Embryonic facial prominence (tissue), 1 donor: ENCODE measurements around the gene DCTN3.
"Not testable (repeated sequence)": the region's sequence is repeated elsewhere in the genome, so short reads cannot be mapped to it uniquely, and the experiment has no call there.

ENCODE experiments used
- DNase-seq: peaks from one replicate; pipeline ENCODE4 v3.0.0-alpha.2; 2016; ENCODE audit errors: extremely low spot score

Gene DCTN3

DNA sequence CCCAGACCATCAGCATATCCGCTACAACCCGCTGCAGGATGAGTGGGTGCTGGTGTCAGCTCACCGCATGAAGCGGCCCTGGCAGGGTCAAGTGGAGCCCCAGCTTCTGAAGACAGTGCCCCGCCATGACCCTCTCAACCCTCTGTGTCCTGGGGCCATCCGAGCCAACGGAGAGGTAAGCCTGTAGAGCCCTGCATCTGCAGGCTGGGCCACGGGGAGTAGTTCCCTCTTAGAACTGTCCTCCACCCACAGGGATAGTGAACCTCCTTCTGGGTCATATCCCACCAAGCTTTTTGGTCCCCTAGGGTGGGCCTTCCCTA is 26.7 kb upstream of the DCTN3 start:
- no peak for DNase-seq

DNA sequence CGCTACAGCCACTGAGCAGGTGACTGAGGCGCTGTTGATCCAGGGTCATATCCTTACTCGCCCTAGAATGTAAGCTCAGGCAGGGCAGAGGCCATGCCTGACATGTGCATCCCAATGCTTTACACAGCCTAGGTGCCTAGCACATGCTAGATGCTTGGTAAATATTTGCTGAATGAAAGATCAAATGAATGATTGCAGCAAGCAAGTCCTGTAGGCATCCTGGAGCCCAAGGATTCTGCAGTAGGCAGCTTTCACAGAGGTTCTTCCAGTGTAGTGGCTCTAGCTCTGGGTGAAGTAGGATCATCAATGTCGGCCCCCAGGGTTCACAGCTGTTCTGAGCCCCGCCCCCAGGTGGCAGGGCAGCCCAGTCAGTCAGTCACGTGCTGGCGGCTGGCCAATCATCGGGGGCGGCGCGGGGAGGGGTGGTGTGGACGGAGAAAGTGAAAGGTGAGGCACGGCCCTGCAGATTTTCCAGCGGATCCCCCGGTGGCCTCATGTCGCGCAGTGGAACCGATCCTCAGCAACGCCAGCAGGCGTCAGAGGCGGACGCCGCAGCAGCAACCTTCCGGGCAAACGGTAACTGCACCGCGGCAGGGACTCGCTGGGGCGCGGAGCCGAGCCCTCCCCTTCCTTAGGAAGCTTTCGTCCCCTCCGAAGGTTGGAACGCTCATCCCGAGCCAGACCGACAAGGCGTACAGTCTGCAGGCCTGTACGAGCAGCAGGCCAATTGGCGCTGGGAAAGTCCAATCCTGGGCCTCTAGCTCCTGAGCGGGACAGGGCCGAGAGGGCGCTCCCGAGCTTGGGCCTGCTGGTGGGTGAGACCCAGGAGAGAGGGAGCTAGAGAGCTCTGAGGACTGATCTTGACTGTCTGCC is 26.2 kb upstream of the DCTN3 start, which contains the start of gene GALT:
Gene GALT, plus strand, starts transcription at position 465 of the 873 bp plus-strand sequence. Its CDS starts 30 bp downstream, at position 495.
- no peak for DNase-seq

DNA sequence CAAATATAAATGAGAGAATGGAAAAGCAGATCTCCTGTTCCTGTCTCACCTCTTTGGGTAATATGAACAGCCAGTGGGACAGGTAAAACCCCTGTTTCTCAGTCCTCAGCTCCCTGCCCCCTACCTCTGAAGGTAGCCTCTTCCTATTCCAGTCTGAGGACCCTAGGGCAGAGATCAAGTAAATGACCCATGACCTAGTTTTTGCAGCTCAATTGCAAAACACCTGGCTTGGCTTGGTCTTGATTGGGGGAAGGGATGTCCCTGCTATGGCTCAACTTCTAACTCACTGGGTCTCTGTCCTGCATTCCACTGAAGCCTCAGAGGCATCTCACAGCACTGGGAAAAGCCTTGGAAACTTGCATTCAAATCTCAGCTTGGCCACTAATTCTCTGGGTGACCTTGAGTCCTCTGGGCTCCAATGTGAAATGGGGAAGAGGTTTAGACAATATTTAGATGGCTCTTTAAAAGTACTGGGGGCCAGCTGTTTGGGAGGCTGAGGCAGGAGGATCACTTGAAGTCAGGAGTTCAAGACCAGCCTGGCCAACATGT is 24.5 kb upstream of the DCTN3 start:
- DNase-seq: no peak

DNA sequence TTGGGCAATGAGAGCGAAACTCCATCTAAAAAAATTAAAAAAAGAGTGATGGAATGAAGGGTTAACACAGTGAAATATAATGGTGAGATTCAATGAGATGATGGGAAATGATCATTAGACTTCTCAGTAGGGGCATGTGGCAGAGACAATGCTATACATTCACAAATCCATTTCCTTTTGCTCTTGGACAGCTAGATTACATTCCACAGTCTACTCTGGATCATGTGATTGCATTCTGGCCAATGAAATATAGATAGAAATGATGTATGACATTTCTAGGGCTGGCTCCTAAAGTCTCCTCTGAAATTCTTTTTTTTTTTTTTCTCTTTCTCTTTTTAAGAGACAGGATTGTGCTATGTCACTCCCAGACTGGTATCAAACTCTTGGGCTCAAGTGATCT is 22.4 kb upstream of the DCTN3 start:
- no peak for DNase-seq

DNA sequence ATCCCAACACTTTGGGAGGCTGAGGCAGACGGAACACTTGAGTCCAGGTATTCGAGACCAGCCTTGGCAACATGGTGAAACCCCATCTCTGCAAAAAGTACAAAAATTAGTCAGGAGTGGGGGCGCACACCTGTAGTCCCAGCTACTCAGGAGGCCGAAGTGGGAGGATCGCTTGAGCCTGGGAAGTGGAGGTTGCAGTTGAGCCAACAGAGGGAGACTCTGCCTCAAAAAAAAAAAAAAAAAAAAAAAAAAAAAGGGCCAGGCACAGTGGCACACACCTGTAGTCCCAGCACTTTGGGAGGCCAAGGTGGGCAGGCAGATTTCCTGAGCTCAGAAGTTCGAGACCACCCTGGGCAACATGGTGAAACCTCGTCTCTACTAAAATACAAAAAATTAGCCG is 19.0 kb upstream of the DCTN3 start:
- not testable (repeated sequence) for DNase-seq

DNA sequence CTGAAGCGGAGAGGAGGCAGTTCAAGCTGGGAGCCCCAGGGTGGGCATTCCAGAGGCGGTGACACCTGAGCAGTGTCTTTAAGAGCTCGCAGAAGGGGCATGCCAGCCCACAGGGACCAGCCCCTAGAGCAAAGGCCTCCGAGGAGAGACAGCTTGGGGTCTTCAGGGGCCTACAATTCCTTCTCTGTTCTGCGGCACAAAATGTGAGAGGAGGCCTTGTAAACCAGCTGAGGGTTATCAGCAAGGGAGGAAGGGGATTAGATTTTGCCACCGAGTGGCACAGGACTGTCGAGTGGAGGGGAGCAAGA is 17.8 kb upstream of the DCTN3 start:
- DNase-seq: no peak

DNA sequence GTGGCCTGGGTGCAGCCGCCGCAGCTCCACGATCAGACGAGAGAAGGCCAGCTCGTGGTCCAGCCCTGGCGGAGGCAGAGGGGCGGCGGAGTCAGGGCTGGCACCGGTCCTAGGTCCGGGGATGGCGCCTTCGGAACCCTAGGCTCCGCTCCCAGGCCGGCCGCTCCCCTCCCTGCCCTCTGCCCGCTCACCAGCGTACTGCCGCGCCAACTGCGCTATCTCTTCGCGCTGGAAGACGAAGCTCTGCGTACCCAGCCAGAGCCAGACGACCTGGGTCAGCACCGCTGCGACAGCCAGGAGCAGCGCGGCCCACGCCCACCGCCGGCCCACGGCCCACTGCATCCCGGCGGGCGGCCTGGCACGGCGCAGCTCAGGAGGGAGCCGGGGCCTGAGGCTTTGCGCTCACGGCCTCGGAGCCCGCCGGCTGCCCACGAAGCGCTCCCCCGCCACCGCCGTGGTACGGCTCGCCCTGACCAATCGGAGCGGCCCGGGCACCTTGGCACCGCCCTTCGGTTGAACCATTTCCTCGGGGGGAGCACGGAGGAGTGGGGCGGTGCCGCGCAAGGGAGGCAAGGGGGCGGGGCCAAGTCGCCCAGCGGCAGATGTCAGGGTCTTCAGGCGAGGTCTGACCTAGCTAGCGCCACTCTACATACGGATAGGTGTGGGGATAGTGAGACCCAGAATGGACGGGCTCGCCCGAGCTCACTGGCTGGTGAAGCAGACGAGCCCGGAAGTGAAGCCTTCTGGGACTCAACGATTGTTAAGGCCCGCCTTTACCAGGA is 17.3 kb upstream of the DCTN3 start, which contains the start of gene SIGMAR1:
Gene SIGMAR1, minus strand, starts transcription at position 432 of the 782 bp plus-strand sequence. Its CDS starts 90 bp downstream, at position 342.
- DNase-seq: peak; percentile 79

DNA sequence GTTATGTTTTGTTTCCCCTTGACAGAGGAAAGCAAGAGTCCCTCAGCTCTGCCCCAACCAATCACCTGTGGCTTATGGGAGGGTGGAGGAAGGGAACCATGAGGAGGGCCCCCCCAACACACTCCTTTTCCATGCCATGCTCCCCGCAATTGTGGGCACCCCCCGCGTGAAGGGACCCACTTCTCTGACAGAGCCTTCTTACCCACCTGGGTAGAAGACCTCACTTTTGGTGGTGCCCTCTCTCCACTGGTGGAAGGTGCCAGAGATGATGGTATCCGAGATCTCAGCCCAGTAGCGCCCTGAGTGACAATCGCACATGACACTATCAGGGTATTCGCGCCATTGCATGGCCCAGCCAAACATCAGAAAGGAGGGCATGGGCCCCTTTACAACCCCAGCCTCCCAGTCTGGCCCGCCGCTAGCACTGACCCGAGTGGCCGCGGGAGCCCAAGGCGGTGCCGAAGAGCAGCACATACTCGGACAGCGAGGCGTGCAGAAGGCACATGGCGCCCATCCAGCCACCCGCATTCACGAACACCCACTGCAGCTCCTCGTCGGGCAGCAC is 16.6 kb upstream of the DCTN3 start:
- no peak for DNase-seq

DNA sequence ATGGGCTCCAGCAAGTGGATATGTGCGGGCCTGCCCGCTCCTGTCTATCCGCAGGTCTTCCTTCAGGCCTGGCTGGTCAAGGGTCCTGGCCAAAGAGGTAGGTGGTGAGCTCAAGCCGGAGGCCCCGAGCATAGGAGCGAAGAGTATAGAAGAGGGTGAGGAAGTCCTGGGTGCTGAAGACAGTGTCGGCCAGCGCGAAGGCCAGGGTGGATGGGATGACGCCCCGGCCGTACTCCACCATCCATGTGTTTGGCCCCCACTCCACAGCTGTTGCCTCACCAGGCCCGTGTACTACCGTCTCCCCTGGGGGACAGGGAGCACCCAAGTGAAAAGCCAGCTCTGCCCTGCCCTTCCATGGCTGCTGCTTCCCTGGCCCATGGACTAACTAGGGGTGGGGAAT is 15.3 kb upstream of the DCTN3 start:
- DNase-seq: no peak

DNA sequence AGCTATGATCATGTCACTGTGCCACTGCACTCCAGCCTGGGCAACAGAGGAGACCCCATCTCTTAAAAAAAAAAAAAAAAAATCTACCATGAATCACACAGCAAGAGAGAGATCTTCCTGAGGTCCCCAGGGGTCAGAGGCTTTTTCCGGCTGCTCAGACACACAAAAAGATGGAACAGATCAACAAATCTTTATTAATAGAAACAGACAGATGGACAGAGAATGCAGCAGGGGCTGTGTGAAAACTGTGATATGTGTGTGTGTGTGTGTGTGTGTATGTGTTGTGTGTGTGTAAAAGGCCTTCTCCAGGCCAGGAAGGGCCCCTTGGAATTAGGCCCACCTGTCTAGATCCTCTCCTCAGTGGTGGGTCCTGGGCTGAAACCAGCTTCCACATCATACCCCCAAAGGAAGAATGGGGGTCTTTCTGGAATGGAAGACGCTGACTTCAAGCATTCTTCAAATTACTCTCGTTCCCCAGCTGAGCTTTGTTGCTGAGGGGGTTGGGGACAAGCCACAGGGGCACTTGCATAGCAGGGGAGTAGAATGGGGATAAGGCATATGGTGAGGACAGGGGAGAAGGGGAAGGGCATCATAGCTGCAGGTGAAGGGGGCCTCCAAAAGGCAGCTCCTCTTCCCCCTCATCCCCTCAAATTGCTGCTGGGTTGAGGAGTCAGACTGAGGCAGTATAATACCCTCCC is 14.4 kb upstream of the DCTN3 start:
- DNase-seq: no peak

DNA sequence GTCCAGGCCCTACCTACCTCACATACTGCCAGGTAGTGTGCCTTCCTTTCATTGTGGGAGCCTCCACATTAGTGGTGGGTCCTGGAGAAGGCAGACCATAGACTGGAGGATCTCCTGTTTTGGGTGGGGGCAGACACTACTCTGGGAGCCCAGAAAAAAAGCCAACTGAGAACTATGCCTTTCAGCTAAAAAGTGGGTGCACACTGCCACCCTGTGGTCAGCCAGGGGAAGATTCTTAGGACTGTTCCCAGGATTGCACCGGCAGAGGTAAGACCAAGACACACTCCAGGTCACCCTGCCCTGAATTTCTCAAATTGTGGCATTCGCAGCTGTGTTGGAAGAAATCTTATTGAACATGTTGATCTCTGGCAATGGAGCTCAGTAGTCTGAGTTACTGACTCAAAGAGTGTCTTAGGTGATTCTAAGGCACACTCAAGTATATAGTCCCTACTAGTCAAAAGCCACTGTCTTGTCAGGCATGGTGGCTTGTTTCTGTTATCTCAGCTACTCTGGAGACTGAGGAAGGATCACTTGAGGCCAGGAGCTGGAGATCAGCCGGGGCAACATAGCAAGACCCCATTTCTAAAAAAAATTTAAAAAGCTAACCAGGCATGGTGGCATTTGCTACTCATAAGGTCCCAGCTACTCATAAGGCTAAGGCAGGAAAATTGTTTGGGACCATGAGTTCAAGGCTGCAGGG is 13.7 kb upstream of the DCTN3 start:
- DNase-seq: no peak

DNA sequence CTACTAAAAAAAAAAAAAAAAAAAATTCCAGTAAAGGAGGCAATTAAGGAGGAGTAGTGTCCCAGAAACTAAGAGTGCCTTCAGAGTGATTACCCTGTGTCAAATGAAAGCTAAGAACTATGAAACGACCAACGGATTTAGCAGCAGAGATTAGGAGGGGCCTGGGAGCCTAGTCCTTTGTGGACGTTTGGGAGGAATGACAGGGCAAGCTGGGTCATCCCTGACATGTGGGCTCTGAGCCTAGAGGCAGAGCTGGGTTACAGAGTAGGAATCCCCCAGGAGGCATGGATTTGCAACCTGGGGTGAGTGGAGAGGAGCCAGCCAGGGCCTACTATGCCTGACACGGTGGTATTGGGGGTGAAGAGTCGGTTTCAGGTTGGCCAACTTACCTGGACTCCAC is 12.9 kb upstream of the DCTN3 start:
- DNase-seq: no peak

DNA sequence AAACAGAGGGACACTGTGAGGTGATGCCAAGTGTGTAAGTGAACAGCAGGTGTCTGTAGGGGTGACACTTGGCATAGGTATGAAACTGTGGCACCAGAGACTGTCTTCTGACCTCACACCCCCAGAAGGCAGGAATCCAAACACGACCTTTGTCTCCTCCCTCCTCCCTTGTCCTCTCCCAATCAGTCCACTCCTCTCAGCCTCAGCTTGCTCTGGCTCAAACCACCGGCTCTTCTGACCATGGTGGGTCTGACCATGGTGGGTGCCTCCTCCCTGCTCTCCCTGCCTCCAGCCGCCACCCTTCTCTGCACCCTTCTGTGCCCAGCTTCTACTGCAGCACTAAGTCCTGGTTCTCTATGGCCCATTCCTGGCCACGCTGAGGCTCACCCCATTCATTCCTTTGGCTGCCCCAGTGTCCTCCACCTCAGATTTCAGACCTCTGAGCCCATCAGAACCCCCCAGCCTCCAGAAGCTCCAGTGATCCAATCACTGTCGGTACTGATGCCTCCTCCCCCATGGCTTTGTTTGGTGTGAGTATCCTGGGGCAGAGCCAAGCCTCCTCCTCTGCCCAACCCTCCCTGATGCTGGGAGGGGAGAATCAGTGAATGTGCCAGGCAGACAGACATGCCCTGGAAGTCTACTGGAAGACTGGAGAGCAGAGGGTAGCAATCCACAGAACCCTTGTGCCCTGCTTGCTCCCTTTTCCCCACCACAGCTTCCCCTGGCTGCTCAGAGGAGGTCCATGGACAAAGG is 10.3 kb upstream of the DCTN3 start:
- no peak for DNase-seq

DNA sequence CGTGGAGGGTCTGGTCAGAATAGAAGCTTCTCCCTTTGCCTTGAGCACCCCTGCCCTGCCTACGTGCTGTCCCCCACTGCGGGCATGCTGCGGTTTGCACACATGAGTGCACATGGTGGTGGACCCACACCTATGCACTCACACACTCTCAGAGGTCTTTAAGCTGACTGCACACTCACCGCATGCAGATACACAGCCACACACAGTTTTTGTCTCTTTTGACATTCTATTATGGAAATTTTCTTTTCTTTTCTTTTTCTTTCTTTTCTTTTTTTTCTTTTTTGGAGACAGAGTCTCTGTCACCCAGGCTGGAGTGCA is 9.2 kb upstream of the DCTN3 start:
- DNase-seq: no peak

DNA sequence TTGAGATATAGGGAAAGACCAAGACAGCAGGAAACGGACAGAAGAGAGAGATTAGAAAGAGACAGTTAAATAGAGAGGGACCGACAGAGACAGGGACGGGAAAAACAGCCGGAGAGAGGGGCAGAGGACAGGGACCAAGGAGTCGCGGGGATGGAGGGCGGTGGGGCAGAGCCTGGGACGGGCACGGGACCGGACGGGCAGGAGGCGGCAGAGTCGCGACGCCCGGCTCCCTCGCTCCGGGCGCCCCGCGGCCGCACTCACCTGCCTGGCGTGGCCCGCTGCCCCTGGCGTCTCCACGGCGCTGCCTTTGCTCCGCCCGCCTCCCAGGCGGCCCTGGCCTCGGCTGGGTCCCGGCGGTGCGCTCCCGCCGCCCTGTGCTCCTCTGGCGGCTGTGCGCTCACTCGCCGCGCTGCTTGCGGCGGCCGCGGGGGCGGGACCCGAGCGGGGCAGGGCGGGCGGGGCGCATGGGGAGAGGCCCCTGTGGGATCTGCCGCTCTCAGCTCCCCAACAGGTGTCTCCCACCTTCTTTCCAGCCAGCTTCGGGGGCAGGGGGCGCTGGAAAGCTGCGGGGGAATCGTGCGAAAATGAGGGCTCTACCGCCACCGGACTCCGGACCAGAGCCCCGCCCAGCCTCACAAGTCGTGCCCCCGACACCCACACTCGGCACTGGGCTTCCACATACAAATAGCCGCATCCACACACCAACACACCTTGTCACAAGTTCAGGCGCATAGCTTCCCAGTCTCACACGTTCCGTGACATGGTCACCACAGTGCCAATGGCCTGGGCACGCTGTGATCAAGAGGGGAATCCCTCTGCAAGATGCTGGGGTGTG is 8.6 kb upstream of the DCTN3 start, which contains the start of gene ARID3C:
Gene ARID3C, minus strand, starts transcription at position 411 of the 835 bp plus-strand sequence. CDS start 1,052 bp downstream, outside the sequence.
- DNase-seq: no peak

DNA sequence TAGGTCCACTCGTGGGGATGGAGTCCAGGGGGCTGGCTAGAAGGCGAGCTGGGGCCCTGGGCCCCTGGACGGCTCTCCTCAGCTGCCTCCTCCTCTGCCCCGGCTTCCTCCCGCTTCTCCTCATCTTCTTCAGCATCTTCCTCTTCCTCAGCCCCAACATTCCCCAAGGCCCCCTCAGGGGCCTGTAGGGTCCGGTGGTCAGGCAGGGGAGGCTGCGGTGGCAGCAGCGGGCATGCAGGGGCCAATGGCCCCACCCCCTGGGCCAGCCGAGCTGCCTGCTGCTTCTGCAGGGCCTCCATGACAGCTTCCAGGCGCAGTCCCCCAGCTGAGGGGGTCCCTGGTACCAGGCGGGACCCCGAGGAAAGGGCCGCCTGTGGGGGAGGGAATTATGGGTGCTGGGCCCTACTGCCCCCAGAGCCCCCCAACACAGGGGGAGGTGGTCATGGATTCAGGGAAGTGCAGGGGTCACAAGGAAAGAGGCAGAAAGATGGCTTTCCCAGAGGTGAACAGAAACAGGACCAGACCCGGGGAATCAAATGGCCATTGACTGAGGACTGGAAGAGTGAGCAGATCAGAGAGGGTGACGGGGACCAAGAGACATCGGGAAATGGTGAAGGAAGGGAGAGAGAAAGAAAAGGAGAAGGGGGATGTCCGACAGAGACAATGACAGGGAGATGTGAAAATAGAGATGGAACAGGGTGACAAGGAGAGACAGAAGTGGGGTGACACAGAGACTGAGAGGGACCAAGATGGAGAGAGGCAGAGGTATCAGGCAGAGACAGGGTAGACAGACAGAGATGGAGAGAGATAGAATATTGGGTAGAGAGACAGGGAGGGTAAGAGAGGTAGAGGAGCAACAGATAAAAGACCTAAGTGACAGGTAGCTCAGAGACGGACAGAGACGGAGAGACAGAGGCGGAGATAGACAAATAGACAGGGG is 7.7 kb upstream of the DCTN3 start:
- DNase-seq: no peak

DNA sequence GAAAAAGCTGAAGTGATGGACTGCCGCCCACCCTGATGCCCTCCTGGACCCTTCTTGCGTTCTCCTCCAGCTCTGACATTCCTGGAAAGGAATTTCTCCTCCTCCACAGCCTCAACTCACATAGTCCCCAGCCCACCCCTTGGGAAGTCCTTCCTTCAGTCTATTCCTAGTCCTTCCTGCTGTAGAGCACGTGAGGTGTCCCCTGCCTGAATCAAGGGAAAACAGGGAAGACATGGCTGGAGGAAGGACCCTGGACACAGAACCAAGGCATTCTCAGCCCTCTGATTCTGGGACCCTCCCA is 4.8 kb upstream of the DCTN3 start:
- DNase-seq: no peak

DNA sequence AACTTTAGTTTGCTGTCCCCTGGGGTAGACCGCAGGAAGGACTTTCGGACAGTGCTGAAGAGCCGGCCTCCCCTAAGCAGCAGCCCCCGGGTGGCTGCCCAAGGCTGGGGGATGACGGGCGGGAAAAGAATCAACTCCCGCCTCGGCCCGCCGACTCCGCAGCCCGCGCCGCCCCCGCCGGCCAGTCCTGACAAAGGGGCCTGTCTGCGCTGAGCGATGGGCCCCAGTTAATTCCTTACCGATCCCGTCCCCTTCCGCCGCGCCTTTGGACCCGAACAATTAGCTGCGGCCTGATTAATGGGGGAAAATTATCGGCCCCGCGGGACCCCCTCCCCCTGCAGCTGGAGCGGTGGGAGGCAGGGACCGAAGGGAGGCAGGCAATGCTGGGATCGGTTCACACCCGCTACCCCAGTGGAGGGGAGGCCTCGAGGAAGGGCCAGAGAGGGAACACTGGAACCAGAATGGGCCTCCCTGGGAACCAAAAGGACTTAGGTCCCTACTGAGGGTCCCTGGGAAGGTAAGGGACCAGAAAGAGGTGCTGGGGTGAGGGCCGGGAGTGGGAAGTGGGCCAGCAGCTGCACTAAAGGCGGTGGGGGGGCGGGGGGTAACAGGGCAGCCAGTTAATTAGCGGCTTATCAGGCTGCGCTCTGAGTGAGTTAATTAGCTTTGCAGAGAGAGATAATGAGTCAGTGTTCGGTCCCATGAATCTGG is 4.3 kb upstream of the DCTN3 start:
- no peak for DNase-seq
